IPS DF 6.9 (cell line): ENCODE results near the gene DAAM2.

ENCODE experiments used
- DNase-seq: peaks from one replicate; pipeline ENCODE4 v3.0.0-alpha.2; 2013; ENCODE audit warnings: low read depth, low spot score
- H3K27ac ChIP-seq: one replicate; pipeline ENCODE4 v1.5.1; 2013; ENCODE audit warnings: low read length, control low read depth
- H3K27me3 ChIP-seq: 2 replicates; pipeline ENCODE4 v1.6.1; 2013; ENCODE audit warnings: mild to moderate bottlenecking, low read length; ENCODE audit not compliant: control insufficient read depth, insufficient read depth
- H3K36me3 ChIP-seq: 2 replicates; pipeline ENCODE4 v1.6.1; 2013; ENCODE audit warnings: low read length; ENCODE audit not compliant: control insufficient read depth, insufficient read depth
- H3K4me1 ChIP-seq: 2 replicates; pipeline ENCODE4 v1.6.1; 2013; ENCODE audit warnings: low read length; ENCODE audit not compliant: control insufficient read depth, insufficient read depth
- H3K4me3 ChIP-seq: 2 replicates; pipeline ENCODE4 v1.5.1; 2013; ENCODE audit warnings: mild to moderate bottlenecking, low read length
- H3K9me3 ChIP-seq: 2 replicates; pipeline ENCODE4 v1.6.1; 2013; ENCODE audit warnings: low read length, inconsistent platforms; ENCODE audit not compliant: control insufficient read depth, insufficient read depth
- WGBS: extraction: QIAGEN DNeasy Blood & Tissue Kit; methylation state at CpG from one replicate; pipeline ENCODE4 v1.1.7; 2013; ENCODE audit warnings: mixed read lengths, missing lambda C conversion rate; ENCODE audit not compliant: insufficient read length, insufficient coverage; 5-methylcytosine and 5-hydroxymethylcytosine counted together

Gene DAAM2

DNA sequence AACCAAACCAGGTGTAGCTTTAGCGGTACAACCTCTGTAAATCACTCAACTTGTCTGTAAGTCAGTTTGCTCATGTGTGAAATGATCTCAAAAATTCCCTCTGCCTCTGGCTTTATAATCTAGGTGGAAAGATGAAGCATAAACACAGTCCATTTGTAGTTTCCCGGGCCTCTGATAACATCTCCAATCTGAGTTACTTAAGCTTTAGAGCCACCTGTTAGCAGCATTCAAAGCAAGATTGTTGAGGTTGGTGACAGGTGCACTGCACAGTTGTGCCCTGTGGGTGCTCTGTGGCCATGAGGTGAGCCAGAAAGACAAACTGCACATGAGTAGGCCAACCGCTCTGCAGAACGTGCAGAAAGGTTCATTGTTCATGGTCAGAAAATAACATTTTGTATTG lies 88.4 kb downstream of the DAAM2 start:
- H3K4me3 ChIP-seq = no peak overlapping the region
- no peaks in the 10 kb centered on the region for H3K4me1 ChIP-seq
- DNase-seq = no peak
- no CpG with 5 or more reads among the region's 4 CpGs for WGBS
- H3K9me3 ChIP-seq = no peaks in the 10 kb centered on the region
- H3K27ac ChIP-seq = no peak overlapping the region
- H3K27me3 ChIP-seq = no peaks in the 10 kb centered on the region
- H3K36me3 ChIP-seq = no peaks in the 10 kb centered on the region

DNA sequence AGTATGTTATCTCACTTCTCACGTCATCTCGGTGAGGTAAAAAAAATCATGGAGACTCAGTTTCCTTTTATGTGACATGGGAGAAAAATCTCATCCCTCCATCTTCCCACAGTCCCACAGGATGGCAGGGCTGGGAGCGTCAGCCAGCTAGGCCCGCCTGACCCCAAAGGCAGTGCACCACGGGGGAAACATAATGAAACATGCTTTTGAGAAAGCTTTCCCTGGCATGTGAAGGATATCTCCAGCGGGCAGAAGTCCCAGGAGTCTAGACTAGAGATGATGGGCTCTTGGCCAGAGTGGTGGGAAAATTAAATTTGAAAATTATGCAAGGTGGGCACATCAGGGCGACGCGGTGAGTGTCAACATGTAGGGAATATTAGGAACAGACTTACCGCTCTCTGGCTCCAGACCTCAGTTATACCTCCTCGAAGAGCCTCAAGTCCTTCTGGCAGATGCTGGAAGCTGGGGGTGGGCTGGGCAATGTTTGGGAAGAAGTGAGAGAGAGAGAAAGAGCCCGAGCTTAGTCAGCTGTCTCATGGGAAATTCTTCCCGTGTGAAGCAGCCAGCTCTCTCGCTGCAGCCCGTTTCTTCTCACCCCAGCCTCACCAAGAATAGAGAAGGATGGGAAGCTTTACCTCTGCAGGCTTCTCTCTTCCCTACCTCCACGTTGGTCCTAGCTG lies 89.8 kb downstream of the DAAM2 start:
- H3K27ac ChIP-seq = no peak overlapping the region
- no peak overlapping the region for H3K4me3 ChIP-seq
- no peaks in the 10 kb centered on the region for H3K27me3 ChIP-seq
- H3K4me1 ChIP-seq = no peaks in the 10 kb centered on the region
- WGBS = no CpG with 5 or more reads among the region's 16 CpGs
- DNase-seq = no peak
- H3K9me3 ChIP-seq = no peaks in the 10 kb centered on the region
- no peaks in the 10 kb centered on the region for H3K36me3 ChIP-seq

DNA sequence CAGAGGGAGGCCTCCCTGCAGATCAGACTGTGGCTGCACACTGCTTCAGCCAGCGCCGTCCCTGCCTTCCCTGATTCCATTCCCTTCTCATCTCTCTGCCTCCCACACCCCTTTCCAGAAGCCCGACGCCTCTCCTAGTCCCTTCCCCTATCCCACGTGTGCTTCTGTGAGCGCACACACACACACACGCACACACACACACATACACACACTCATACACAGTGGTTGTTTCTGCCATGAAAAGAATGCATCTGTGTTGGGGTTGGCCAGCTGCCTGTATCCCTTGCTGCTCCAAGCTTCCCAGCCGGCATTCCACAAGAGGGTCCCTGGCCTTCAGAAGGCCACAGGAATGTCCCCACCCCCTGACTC lies 90.3 kb downstream of the DAAM2 start:
- no peaks in the 10 kb centered on the region for H3K36me3 ChIP-seq
- no peaks in the 10 kb centered on the region for H3K4me1 ChIP-seq
- no peak for DNase-seq
- H3K4me3 ChIP-seq = no peak overlapping the region
- no peak overlapping the region for H3K27ac ChIP-seq
- WGBS = no CpG with 5 or more reads among the region's 8 CpGs
- H3K9me3 ChIP-seq = no peaks in the 10 kb centered on the region
- no peaks in the 10 kb centered on the region for H3K27me3 ChIP-seq

DNA sequence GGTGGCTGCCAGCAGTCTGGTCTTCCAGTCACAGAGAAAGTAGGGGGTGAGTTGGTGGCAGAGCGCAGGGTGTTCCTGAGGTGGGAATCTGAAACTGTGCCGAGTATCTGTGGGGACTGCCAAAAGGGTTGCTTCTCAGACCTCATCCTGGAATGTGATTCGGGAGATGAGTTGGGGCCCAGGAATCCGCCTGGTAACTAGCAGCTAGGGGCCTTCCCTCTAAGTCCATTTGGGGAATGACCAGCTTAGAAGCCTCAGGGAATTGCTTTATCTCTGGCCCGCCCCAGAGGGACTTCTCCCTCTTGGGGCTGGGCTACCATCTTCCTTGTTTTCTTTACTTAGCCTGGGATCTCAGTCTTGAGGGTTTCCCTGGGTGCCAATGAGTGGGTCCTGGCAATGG lies 92.5 kb downstream of the DAAM2 start:
- no peak for DNase-seq
- Histone ChIP-seq H3K27ac (no peak overlapping the region), H3K27me3 (no peaks in the 10 kb centered on the region), H3K36me3 (no peaks in the 10 kb centered on the region), H3K4me3 (no peak overlapping the region), H3K9me3 (no peaks in the 10 kb centered on the region), H3K4me1 (no peaks in the 10 kb centered on the region)
- no CpG with 5 or more reads among the region's 5 CpGs for WGBS

DNA sequence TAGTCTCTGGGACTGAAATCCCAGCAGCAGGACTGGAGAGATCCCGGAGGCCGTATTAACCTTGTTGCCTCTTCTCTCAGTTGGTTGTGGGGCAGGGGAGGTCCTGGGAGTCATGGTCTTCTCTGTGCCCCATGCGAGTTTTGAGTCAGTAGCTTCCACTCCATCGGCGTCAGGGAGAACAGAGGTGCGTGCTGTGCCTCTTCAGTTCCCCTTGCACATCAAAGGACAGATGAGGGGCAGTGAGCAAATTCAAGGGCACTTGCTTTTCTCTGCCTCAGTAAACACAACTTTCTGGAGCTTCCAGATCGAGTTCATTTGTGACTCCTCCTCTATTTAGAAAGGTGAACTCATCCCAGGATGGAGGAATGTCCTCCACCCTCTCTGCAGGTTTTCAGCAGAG lies 93.5 kb downstream of the DAAM2 start:
- no peak overlapping the region for H3K4me3 ChIP-seq
- no peak overlapping the region for H3K27ac ChIP-seq
- no peaks in the 10 kb centered on the region for H3K4me1 ChIP-seq
- no peak for DNase-seq
- H3K9me3 ChIP-seq = no peaks in the 10 kb centered on the region
- no CpG with 5 or more reads among the region's 7 CpGs for WGBS
- no peaks in the 10 kb centered on the region for H3K27me3 ChIP-seq
- no peaks in the 10 kb centered on the region for H3K36me3 ChIP-seq

DNA sequence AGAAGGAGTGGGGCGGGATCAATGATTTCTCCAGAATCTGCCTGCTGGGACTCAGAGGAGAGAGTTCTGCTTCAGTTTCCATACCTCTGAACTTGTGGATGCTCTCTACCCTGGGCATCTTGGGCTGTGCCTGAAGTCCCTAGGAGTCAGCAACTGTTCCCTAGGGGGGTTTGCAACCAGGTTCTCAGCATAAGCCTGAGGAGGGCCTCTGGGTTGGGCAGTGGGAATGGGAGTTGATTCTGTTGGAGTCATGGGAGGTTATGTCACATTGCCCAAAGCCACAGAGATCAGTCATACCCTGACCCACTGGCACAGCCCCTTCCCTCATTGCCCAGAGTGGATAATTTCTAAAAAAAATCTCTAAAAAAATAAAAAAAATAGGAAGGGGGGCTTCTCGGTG lies 94.7 kb downstream of the DAAM2 start:
- WGBS = no CpG with 5 or more reads among the region's 2 CpGs
- Histone ChIP-seq H3K9me3 (no peaks in the 10 kb centered on the region), H3K27me3 (no peaks in the 10 kb centered on the region), H3K4me3 (no peak overlapping the region), H3K27ac (no peak overlapping the region), H3K4me1 (no peaks in the 10 kb centered on the region), H3K36me3 (no peaks in the 10 kb centered on the region)
- no peak for DNase-seq

DNA sequence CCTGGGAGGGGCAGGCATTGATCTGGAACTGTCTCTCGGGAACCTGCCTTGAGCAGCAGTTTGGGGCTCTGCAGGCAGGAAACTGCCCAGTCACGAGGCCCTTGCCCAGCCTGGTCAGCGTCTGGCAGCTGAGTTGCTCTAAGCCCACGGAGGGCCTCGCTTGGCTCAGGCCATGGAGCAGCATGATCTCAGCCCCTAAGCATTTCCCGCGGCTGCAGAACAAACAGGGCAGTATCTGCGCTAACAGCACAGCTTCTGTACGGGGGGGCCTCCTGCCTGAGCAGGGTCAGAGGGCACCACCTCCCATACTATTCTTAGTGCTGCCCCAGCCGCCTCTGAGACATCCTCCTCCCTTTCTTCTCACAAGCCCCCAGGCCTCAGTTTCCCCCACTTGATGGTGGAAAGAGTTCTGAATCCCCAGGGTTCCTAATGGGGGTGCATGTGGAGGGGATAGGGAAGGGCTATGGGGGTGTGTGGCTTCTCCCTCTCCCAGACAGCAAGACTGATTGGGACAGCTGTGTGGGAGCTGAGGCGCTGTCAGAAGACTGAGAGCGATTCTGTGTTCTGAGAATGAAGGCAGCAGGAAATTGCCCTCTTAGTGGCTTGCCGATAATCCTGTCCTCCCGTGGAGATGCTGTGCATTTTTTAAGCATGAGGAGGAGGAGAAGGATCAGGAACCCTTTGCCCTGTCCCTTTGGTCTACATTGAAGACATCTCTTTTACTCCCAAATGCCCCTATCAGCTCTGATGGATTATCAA lies 95.7 kb downstream of the DAAM2 start:
- WGBS = no CpG with 5 or more reads among the region's 14 CpGs
- Histone ChIP-seq H3K4me1 (no peaks in the 10 kb centered on the region), H3K9me3 (no peaks in the 10 kb centered on the region), H3K27me3 (no peaks in the 10 kb centered on the region), H3K36me3 (no peaks in the 10 kb centered on the region), H3K27ac (no peak overlapping the region), H3K4me3 (no peak overlapping the region)
- no peak for DNase-seq

DNA sequence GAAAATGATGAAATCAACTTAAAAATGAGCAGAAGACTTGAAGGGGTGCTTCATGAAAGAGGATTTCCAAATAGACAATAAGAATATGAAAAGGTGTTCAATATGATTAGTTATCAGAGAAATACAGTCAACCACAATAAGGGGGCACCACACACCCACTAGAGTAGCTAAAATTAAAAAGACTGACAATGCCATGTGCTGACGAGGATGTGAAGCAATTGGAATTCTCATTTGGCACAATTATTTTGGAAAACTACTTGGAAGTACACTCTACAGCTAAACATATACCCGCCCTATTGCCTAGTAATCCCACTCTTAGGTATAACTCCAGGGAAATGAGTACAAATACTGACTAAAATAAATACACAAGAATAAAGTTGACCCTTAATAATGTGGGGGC lies 97.1 kb downstream of the DAAM2 start:
- WGBS = no CpG with 5 or more reads among the region's 2 CpGs
- DNase-seq = no peak
- no peak overlapping the region for H3K4me3 ChIP-seq

DNA sequence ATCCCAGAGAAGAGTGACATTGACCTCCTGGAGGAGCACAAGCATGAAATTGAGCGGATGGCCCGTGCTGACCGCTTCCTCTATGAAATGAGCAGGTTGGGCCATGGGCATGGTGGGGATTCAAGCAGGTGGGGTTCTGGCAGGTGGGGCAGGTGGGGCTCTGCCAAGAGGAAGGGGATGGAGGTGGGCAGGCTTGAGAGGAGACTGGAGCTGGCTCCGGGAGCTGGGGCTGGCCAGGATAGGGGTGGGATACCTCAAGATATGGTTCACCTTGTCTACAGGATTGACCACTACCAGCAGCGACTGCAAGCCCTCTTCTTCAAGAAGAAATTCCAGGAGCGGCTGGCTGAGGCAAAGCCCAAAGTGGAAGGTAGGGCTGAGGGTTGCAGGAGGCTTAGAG lies 99.2 kb downstream of the DAAM2 start:
- Histone ChIP-seq H3K9me3 (no peaks in the 10 kb centered on the region), H3K4me3 (no peak overlapping the region), H3K27me3 (no peaks in the 10 kb centered on the region), H3K27ac (no peak overlapping the region), H3K4me1 (no peaks in the 10 kb centered on the region), H3K36me3 (no peaks in the 10 kb centered on the region)
- no peak for DNase-seq
- no CpG with 5 or more reads among the region's 6 CpGs for WGBS

More for the DNA sequence above, 97.1 kb downstream of the DAAM2 start:
- Histone ChIP-seq H3K27me3 (no peaks in the 10 kb centered on the region), H3K27ac (no peak overlapping the region), H3K36me3 (no peaks in the 10 kb centered on the region), H3K4me1 (no peaks in the 10 kb centered on the region), H3K9me3 (no peaks in the 10 kb centered on the region)

DNA sequence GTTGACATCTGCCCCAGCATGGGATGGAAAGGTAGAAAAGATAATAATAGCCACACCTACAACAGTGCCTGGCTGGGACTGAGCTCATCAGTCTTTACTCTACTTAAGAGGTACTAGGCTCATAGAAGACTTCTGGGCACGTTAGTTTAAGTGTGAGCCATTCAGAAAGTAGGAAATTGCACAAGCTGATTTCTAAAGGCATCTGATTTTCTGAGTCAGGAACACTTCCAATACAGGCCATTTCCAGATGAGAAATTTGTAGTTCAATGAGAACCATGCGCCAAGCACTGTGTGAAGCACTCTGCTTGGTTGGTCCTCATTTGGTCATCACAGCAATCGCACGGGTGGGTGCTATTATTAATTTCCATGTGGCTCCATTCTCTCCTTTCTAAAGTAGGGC lies 99.8 kb downstream of the DAAM2 start:
- H3K27ac ChIP-seq = no peak overlapping the region
- H3K36me3 ChIP-seq = no peaks in the 10 kb centered on the region
- no peaks in the 10 kb centered on the region for H3K4me1 ChIP-seq
- H3K27me3 ChIP-seq = no peaks in the 10 kb centered on the region
- WGBS = no CpG with 5 or more reads among the region's 4 CpGs
- no peaks in the 10 kb centered on the region for H3K9me3 ChIP-seq
- no peak overlapping the region for H3K4me3 ChIP-seq
- DNase-seq = no peak
